ENCODE measurements around the gene CHN2.

GRCh38 chr7:29397398-29397797 lies 202.8 kb downstream of the CHN2 start:
- TF ChIP-seq CTCF (IDR thresholded peaks at IDR 0.05) (no peak), POLR2A (IDR thresholded peaks at IDR 0.05) (no peak), POLR2AphosphoS5 (IDR thresholded peaks at IDR 0.05) (no peak), EP300 (IDR thresholded peaks at IDR 0.05; ENCODE audit: low read depth) (no peak)

Measured in transverse colon (tissue), 4 donors.